ENCODE data around the gene PAX8. TPM values are rescaled to one million over a fixed set of nuclear protein-coding genes. Genes with fewer than 3 reads are reported as not detected.
"Not testable (repeated sequence)": the region's sequence is repeated elsewhere in the genome, so short reads cannot be mapped to it uniquely, and the experiment has no call there.

PAX8 gene
- polyA plus RNA-seq, 3 donors = 298 to 742 (median 618) TPM

- not testable (repeated sequence) for DNase-seq
Measured at GRCh38 chr2:113302216-113302980, 23.7 kb upstream of the PAX8 start.

- DNase-seq = no peak
Measured at GRCh38 chr2:113300281-113300680, 21.6 kb upstream of the PAX8 start.

- no peak for DNase-seq
Measured at GRCh38 chr2:113298176-113298575, 19.5 kb upstream of the PAX8 start.

GRCh38 chr2:113297590-113297989 lies 18.9 kb upstream of the PAX8 start:
- not testable (repeated sequence) for DNase-seq

GRCh38 chr2:113291191-113291590 lies 12.5 kb upstream of the PAX8 start:
- no peak for DNase-seq

GRCh38 chr2:113288674-113289149 lies 10.0 kb upstream of the PAX8 start:
- DNase-seq = not testable (repeated sequence)

- DNase-seq = not testable (repeated sequence)
Measured at GRCh38 chr2:113288117-113288673, 9.5 kb upstream of the PAX8 start.

- DNase-seq = no peak
Measured at GRCh38 chr2:113285816-113286215, 7.1 kb upstream of the PAX8 start.

GRCh38 chr2:113284999-113285398 lies 6.3 kb upstream of the PAX8 start:
- not testable (repeated sequence) for DNase-seq

- DNase-seq = no peak
Measured at GRCh38 chr2:113284476-113284875, 5.8 kb upstream of the PAX8 start.

GRCh38 chr2:113283704-113284284 lies 5.1 kb upstream of the PAX8 start:
- DNase-seq = no peak

GRCh38 chr2:113282747-113283533 lies 4.2 kb upstream of the PAX8 start:
- DNase-seq = peak; percentile 83

- no peak for DNase-seq
Measured at GRCh38 chr2:113281910-113282746, 3.4 kb upstream of the PAX8 start.

- DNase-seq = no peak
Measured at GRCh38 chr2:113278073-113278741, 514 bp downstream of the PAX8 start.

GRCh38 chr2:113277474-113278072 lies 1.1 kb downstream of the PAX8 start:
- no peak for DNase-seq

GRCh38 chr2:113276761-113277425 lies 1.8 kb downstream of the PAX8 start:
- no peak for DNase-seq

- no peak for DNase-seq
Measured at GRCh38 chr2:113276216-113276760, 2.4 kb downstream of the PAX8 start.

GRCh38 chr2:113275556-113276215 lies 3.0 kb downstream of the PAX8 start:
- no peak for DNase-seq

GRCh38 chr2:113274432-113274831 lies 4.3 kb downstream of the PAX8 start:
- DNase-seq = no peak
